Caco-2 (cell line): ENCODE results near the gene MCUB. TPM values are rescaled to one million over a fixed set of nuclear protein-coding genes. Genes with fewer than 3 reads are reported as not detected.
"Not testable (repeated sequence)": the region's sequence is repeated elsewhere in the genome, so short reads cannot be mapped to it uniquely, and the experiment has no call there.

Experiments used
- Bru-seq: library from RNA; stranded (reverse); fragments of 400-500 nt; gene quantifications from one replicate; lab custom pipeline; 2021; lab: Mats Ljungman, UMichigan
- BruChase-seq, 2 experiments: library from RNA; stranded (reverse); fragments of 400-500 nt; gene quantifications; one replicate each; lab custom pipeline; 2021; lab: Mats Ljungman, UMichigan
- BruUV-seq: library from RNA; stranded (reverse); fragments of 400-500 nt; replicated peaks from 2 replicates; lab custom pipeline; 2021; lab: Mats Ljungman, UMichigan
- CTCF ChIA-PET: fragments of 300-600 bp; sonication (Branson Sonifier 250); formaldehyde crosslinking; loops from one replicate; lab custom pipeline; 2022; ENCODE audit warnings: antibody characterized with exemption; lab: Charles Lee
- POLR2A ChIA-PET: fragments of 300-600 bp; sonication (Branson Sonifier 250); formaldehyde crosslinking; loops from one replicate; lab custom pipeline; 2022; ENCODE audit warnings: antibody characterized with exemption; lab: Charles Lee
- DNase-seq, 2 experiments: peaks; one replicate each; pipeline versions ENCODE4 v3.0.0 to v3.0.0-alpha.2; 2020 to 2022
- H3K27me3 ChIP-seq: replicated peaks from 2 replicates; pipeline ENCODE4 v1.6.0; 2011; ENCODE audit warnings: low read length; ENCODE audit not compliant: control insufficient read depth, insufficient read depth
- H3K36me3 ChIP-seq: 2 replicates; pipeline ENCODE4 v1.5.1; 2011; ENCODE audit warnings: low read length; ENCODE audit not compliant: control insufficient read depth, insufficient read depth
- H3K4me1 ChIP-seq: fragments of 250-450 bp; sonication (Bioruptor Pico); 2 replicates; pipeline ENCODE4 v1.5.1; 2020; ENCODE audit warnings: mild to moderate bottlenecking
- H3K4me3 ChIP-seq: 2 replicates; pipeline ENCODE4 v1.5.1; 2011; ENCODE audit warnings: low read depth, mild to moderate bottlenecking, control low read depth, low read length
- H3K9me3 ChIP-seq: fragments of 250-450 bp; sonication (Bioruptor Pico); 2 replicates; pipeline ENCODE4 v1.5.1; 2020; ENCODE audit warnings: mild to moderate bottlenecking, moderate library complexity
- H3K27ac Mint-ChIP-seq: one replicate; pipeline ENCODE4 v1.8.0; 2022; ENCODE audit warnings: mixed read lengths; ENCODE audit not compliant: unreplicated experiment
- H3K27me3 Mint-ChIP-seq: one replicate; pipeline ENCODE4 v1.8.0; 2022; ENCODE audit warnings: mixed read lengths; ENCODE audit not compliant: insufficient read depth, unreplicated experiment
- H3K36me3 Mint-ChIP-seq: one replicate; pipeline ENCODE4 v1.8.0; 2022; ENCODE audit warnings: mild to moderate bottlenecking, mixed read lengths; ENCODE audit not compliant: insufficient read depth, unreplicated experiment
- H3K4me1 Mint-ChIP-seq: one replicate; pipeline ENCODE4 v1.8.0; 2022; ENCODE audit warnings: low read depth, mixed read lengths; ENCODE audit not compliant: unreplicated experiment
- H3K4me3 Mint-ChIP-seq: one replicate; pipeline ENCODE4 v1.8.0; 2022; ENCODE audit warnings: mild to moderate bottlenecking, moderate library complexity, mixed read lengths; ENCODE audit not compliant: unreplicated experiment
- H3K9me3 Mint-ChIP-seq: one replicate; pipeline ENCODE4 v1.8.0; 2022; ENCODE audit warnings: mixed read lengths; ENCODE audit not compliant: unreplicated experiment
- intact Hi-C: fragments of 100-400 bp; cut with micrococcal nuclease; formaldehyde crosslinking; loops from one replicate; pipeline ENCODE4 v1.10.0; 2022; ENCODE audit not compliant: unreplicated experiment
- long read RNA-seq: library from polyadenylated mRNA; stranded (forward); transcript quantifications from one replicate; pipeline ENCODE4 v2.0.0, GENCODE V29; 2022
- total RNA-seq: library from RNA; stranded (reverse); gene quantifications from 2 replicates; pipeline ENCODE4 v1.2.3, GENCODE V29; 2022
- TF ChIP-seq, protein P1 (sequence below), 2 experiments: fragments of 200-600 bp in 1 of 2; IDR thresholded peaks; 1 replicate in 1 of 2; 2 replicates in 1 of 2; pipeline versions ENCODE4 v1.5.1 to v1.8.0; 2011 to 2022; ENCODE audit warnings: antibody characterized with exemption in 1 of 2, control low read depth in 1 of 2, inconsistent platforms in 1 of 2, low read depth in 1 of 2, low read length in 1 of 2, mild to moderate bottlenecking in 1 of 2, moderate library complexity in 1 of 2; ENCODE audit not compliant: insufficient read depth in 1 of 2, severe bottlenecking in 1 of 2, unreplicated experiment in 1 of 2

Gene MCUB, protein sequence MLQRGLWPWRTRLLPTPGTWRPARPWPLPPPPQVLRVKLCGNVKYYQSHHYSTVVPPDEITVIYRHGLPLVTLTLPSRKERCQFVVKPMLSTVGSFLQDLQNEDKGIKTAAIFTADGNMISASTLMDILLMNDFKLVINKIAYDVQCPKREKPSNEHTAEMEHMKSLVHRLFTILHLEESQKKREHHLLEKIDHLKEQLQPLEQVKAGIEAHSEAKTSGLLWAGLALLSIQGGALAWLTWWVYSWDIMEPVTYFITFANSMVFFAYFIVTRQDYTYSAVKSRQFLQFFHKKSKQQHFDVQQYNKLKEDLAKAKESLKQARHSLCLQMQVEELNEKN
- total RNA-seq (1.8 and 3.6 TPM in 2 replicates), Bru-seq, nascent RNA (percentile 31 among the genes with signal in this experiment), BruChase-seq, experiment 1, labeled RNA remaining after a 2-hour chase (percentile 31 among the genes with signal in this experiment), BruChase-seq, experiment 2, labeled RNA remaining after a 6-hour chase (percentile 29 among the genes with signal in this experiment)
- long read RNA-seq, transcript MCUB-201 (8 exons, 2,278 nt) = major isoform, 10 of 11 reads
- long read RNA-seq, partial matches to known transcripts = 0 of 11 reads
- long read RNA-seq, other reads (novel, unspliced or antisense) = 1 of 11 reads

DNA sequence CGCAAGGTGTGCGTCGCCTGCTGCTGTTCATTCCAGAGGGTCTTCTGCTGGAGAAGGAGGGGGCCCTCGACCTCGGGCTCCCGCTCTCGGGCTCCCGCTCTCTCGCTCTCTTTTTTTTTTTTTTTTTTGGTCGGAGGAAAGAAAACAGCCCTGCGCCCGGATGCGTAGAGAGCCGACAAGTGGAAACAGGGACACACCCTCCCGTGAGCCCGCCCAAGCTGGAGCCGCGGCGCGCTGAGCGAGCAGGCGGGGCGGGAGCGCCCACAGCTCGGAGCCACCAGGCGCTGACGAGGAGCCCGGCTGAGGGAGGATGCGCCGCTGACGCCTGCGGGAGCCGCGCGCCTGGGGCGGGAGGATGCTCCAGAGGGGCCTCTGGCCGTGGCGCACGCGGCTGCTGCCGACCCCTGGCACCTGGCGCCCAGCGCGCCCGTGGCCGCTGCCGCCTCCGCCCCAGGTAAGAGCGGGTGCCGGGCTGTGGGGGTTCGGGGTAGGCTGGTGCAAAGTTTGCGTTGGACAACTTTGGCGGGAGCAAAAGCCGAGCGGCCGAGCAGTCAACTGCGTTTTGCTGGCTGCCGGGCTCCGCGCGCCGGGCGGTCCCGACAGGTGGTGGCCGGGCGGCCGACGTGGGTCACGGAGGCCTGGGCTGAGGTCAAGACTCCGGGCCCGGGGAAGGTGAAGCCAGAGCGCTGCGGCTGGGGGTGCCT is at the start of gene MCUB:
MCUB (plus strand) TSS at position 264 of the 704 bp plus-strand sequence; CDS start at position 356, 92 bp downstream.
- Mint-ChIP-seq H3K4me3 (peak within 1 kb of the TSS; percentile 68), H3K27ac (no peak within 1 kb of the TSS), H3K9me3 (no peaks in the 10 kb centered on the region), H3K4me1 (peaks cover 9% of the 10 kb centered on the region), H3K36me3 (peaks cover 10% of the 10 kb centered on the region), H3K27me3 (no peaks in the 10 kb centered on the region)
- CTCF ChIA-PET = no interaction called here
- POLR2A ChIA-PET = interaction anchor here (0.7 kb wide), 1 partner anchor 235 kb away, joined by 7 read pairs; no protein-coding TSS in a partner anchor
- H3K9me3 ChIP-seq = no peaks in the 10 kb centered on the region
- intact Hi-C loops = loop anchor here (10.0 kb wide), 1 partner anchor 245 kb away; the partner anchor contains the start of gene CFI
- TF ChIP-seq, protein P1, sequence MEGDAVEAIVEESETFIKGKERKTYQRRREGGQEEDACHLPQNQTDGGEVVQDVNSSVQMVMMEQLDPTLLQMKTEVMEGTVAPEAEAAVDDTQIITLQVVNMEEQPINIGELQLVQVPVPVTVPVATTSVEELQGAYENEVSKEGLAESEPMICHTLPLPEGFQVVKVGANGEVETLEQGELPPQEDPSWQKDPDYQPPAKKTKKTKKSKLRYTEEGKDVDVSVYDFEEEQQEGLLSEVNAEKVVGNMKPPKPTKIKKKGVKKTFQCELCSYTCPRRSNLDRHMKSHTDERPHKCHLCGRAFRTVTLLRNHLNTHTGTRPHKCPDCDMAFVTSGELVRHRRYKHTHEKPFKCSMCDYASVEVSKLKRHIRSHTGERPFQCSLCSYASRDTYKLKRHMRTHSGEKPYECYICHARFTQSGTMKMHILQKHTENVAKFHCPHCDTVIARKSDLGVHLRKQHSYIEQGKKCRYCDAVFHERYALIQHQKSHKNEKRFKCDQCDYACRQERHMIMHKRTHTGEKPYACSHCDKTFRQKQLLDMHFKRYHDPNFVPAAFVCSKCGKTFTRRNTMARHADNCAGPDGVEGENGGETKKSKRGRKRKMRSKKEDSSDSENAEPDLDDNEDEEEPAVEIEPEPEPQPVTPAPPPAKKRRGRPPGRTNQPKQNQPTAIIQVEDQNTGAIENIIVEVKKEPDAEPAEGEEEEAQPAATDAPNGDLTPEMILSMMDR (IDR thresholded peaks at IDR 0.05; ENCODE audit: insufficient read depth in 1 of 2, low read depth in 1 of 2, low read length in 1 of 2, severe bottlenecking in 1 of 2, unreplicated experiment in 1 of 2) = no peak
- no peaks in the 10 kb centered on the region for H3K27me3 ChIP-seq
- BruUV-seq = no TSS peak
- H3K4me1 ChIP-seq = 0 out of 2 replicates have a peak, but pooled peaks cover 4% of the 10 kb centered on the region
- peak; percentile 75 to 77 for DNase-seq
- no peaks in the 10 kb centered on the region for H3K36me3 ChIP-seq
- peak within 1 kb of the TSS; percentile 40 for H3K4me3 ChIP-seq

DNA sequence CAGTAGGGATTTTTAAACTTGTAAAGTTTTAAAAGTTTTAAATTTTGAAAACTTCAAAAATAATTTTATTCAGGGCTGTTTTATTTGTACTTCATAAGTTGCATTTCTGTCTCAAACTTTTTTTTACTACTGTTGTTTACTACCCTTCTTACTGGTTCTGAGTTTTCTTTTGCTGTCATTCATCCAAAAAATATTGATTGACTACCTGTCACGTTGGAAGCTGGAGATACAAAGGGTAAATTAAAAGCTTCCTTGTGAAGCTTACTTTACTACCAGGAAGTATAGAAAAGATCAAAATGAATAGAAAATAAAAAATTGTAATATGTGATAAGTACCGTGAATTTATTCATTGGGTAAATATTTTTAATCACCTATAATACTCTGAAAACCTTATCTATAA is 49.4 kb upstream of the MCUB start:
- ChIA-PET POLR2A (no interaction called here), CTCF (no interaction called here)
- H3K27me3 ChIP-seq = no peaks in the 10 kb centered on the region
- Mint-ChIP-seq H3K27me3 (no peaks in the 10 kb centered on the region), H3K9me3 (no peaks in the 10 kb centered on the region), H3K36me3 (peaks cover 55% of the 10 kb centered on the region), H3K27ac (no peak overlapping the region), H3K4me3 (no peak overlapping the region), H3K4me1 (no peaks in the 10 kb centered on the region)
- BruUV-seq = no TSS peak
- H3K9me3 ChIP-seq = no peaks in the 10 kb centered on the region
- intact Hi-C loops = no loop called here
- no peaks in the 10 kb centered on the region for H3K36me3 ChIP-seq
- H3K4me1 ChIP-seq = no peaks in the 10 kb centered on the region
- TF ChIP-seq, protein P1 (IDR thresholded peaks at IDR 0.05; ENCODE audit: insufficient read depth in 1 of 2, low read depth in 1 of 2, low read length in 1 of 2, severe bottlenecking in 1 of 2, unreplicated experiment in 1 of 2) = no peak
- no peak overlapping the region for H3K4me3 ChIP-seq
- no peak for DNase-seq

DNA sequence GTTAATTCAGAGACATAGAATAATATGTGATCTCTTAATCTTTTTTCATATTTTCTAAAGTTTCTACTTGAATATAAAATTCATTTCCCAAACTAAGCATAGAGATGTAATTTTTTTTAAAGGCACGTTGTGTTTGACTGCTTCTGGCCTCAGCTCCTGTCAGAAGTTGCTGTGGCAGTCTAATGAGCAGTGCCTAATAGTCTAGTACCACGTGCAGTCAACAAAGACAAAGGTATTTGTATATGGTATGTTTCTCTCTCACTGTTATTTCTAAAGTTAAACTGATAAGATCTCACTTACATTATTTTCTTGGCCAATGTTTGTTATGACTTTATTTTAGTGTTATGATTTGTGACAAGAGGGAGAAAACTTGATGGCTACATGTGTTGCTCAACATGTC is 48.6 kb upstream of the MCUB start:
- intact Hi-C loops = no loop called here
- no peaks in the 10 kb centered on the region for H3K27me3 ChIP-seq
- H3K36me3 Mint-ChIP-seq = peaks cover 56% of the 10 kb centered on the region
- H3K27ac Mint-ChIP-seq = no peak overlapping the region
- H3K27me3 Mint-ChIP-seq = no peaks in the 10 kb centered on the region
- no peaks in the 10 kb centered on the region for H3K36me3 ChIP-seq
- BruUV-seq = no TSS peak
- H3K4me3 Mint-ChIP-seq = no peak overlapping the region
- no peaks in the 10 kb centered on the region for H3K4me1 ChIP-seq
- no peak for DNase-seq
- H3K9me3 Mint-ChIP-seq = no peaks in the 10 kb centered on the region
- TF ChIP-seq, protein P1 (IDR thresholded peaks at IDR 0.05; ENCODE audit: insufficient read depth in 1 of 2, low read depth in 1 of 2, low read length in 1 of 2, severe bottlenecking in 1 of 2, unreplicated experiment in 1 of 2) = no peak
- no peak overlapping the region for H3K4me3 ChIP-seq
- H3K9me3 ChIP-seq = no peaks in the 10 kb centered on the region
- ChIA-PET CTCF (no interaction called here), POLR2A (no interaction called here)
- H3K4me1 Mint-ChIP-seq = no peaks in the 10 kb centered on the region

DNA sequence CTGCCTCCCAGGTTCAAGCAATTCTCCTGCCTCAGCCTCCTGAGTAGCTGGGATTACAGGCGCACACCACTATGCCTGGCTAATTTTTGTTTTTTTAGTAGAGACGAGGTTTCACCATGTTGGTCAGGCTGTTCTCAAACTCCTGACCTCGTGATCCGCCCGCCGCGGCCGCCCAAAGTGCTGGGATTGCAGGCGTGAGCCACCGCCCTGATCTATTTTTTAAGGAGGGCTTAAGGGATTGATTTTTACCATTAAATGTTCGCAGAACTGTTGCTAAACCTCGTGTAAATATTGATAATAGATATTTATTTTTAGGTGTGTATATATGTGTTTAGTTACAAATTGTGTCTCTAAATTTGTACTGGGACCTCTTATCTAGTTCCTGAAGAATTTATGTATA is 46.7 kb upstream of the MCUB start:
- H3K27ac Mint-ChIP-seq, H3K36me3 ChIP-seq, H3K9me3 ChIP-seq, H3K27me3 Mint-ChIP-seq, H3K4me1 ChIP-seq, DNase-seq, CTCF ChIA-PET, H3K27me3 ChIP-seq, H3K4me3 ChIP-seq, H3K4me1 Mint-ChIP-seq, H3K9me3 Mint-ChIP-seq, intact Hi-C loops, H3K4me3 Mint-ChIP-seq, POLR2A ChIA-PET, BruUV-seq: not testable (repeated sequence)
- H3K36me3 Mint-ChIP-seq = peaks cover 62% of the 10 kb centered on the region
